DND-41 (cell line): ENCODE measurements around the gene EPB41L4B.

Experiments
- ATAC-seq: fragments of 200-7000 bp; cut with Tn5 transposase; 3 replicates; pipeline ENCODE4 v1.9.1; 2021; ENCODE audit warnings: low read depth; ENCODE audit not compliant: insufficient read depth
- DNase-seq: peaks from one replicate; pipeline ENCODE4 v3.0.0-alpha.2; 2020
- H2AFZ ChIP-seq: 2 replicates; pipeline ENCODE4 v1.6.0; 2012; ENCODE audit warnings: low read depth, low read length
- H3K27ac ChIP-seq: 2 replicates; pipeline ENCODE4 v1.5.1; 2012; ENCODE audit warnings: low read length, inconsistent platforms
- H3K27me3 ChIP-seq: fragments of 200-600 bp; sonication (generic); 2 replicates; pipeline ENCODE4 v1.6.0; 2012; ENCODE audit warnings: low read length, mild to moderate bottlenecking, inconsistent platforms; ENCODE audit not compliant: insufficient read depth, poor library complexity
- H3K36me3 ChIP-seq: 2 replicates; pipeline ENCODE4 v1.5.1; 2012; ENCODE audit warnings: low read length, inconsistent platforms; ENCODE audit not compliant: insufficient read depth
- H3K4me1 ChIP-seq: 2 replicates; pipeline ENCODE4 v1.5.1; 2012; ENCODE audit warnings: mild to moderate bottlenecking, low read length; ENCODE audit not compliant: insufficient read depth
- H3K4me2 ChIP-seq: 2 replicates; pipeline ENCODE4 v1.6.0; 2012; ENCODE audit warnings: mild to moderate bottlenecking, moderate library complexity, low read length, inconsistent platforms; ENCODE audit not compliant: insufficient read depth
- H3K4me3 ChIP-seq, 2 experiments: fragments of 200-600 bp in 1 of 2; shearing (Covaris generic) in 1 of 2; 2 replicates each; pipeline ENCODE4 v1.5.1; 2012 to 2016; ENCODE audit warnings: inconsistent platforms in 2 of 2, low read length in 2 of 2, mild to moderate bottlenecking in 2 of 2, low read depth in 1 of 2, moderate library complexity in 1 of 2
- H3K79me2 ChIP-seq: 2 replicates; pipeline ENCODE4 v1.6.0; 2012; ENCODE audit warnings: low read length, inconsistent platforms; ENCODE audit not compliant: insufficient read depth
- H3K9ac ChIP-seq: 2 replicates; pipeline ENCODE4 v1.6.0; 2012; ENCODE audit warnings: low read depth, mild to moderate bottlenecking, inconsistent platforms, low read length, moderate library complexity
- H3K9me3 ChIP-seq: 2 replicates; pipeline ENCODE4 v1.5.1; 2012; ENCODE audit warnings: low read length, moderate library complexity, mild to moderate bottlenecking, inconsistent platforms; ENCODE audit not compliant: insufficient read depth, severe bottlenecking
- H4K20me1 ChIP-seq: 2 replicates; pipeline ENCODE4 v1.6.0; 2012; ENCODE audit warnings: low read length; ENCODE audit not compliant: insufficient read depth
- EZH2 ChIP-seq: IDR thresholded peaks from 3 replicates; pipeline ENCODE4 v1.6.1; 2012; ENCODE audit warnings: borderline replicate concordance, low read depth, mild to moderate bottlenecking, moderate library complexity, low read length, inconsistent platforms; ENCODE audit not compliant: severe bottlenecking
- TF ChIP-seq, protein P1 (sequence below): IDR thresholded peaks from 2 replicates; pipeline ENCODE4 v1.5.1; 2012; ENCODE audit warnings: borderline replicate concordance, low read length, moderate library complexity, mild to moderate bottlenecking; ENCODE audit not compliant: poor library complexity, severe bottlenecking; ENCODE audit errors: extremely low read depth

The EPB41L4B gene

DNA sequence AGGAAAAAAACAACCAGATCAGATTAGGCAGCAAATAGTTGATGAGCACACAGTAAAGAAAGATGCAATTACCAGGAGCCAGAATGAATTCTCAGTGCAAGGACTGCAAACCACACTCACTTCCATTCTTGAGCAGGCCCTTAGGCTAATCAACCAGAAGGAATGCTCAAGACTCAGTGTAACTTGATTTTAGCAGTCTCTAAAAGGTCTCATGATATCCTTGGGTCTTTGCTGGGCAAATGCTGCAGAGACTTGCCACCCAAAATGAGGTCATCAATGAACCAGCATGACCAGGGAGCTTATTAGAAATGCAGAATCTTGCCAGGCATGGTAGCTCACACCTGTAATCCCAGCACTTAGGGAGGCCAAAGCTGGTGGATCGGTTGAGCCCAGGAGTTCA is 181.0 kb downstream of the EPB41L4B start:
- H2AFZ ChIP-seq, result no peak overlapping the region
- TF ChIP-seq, protein P1, sequence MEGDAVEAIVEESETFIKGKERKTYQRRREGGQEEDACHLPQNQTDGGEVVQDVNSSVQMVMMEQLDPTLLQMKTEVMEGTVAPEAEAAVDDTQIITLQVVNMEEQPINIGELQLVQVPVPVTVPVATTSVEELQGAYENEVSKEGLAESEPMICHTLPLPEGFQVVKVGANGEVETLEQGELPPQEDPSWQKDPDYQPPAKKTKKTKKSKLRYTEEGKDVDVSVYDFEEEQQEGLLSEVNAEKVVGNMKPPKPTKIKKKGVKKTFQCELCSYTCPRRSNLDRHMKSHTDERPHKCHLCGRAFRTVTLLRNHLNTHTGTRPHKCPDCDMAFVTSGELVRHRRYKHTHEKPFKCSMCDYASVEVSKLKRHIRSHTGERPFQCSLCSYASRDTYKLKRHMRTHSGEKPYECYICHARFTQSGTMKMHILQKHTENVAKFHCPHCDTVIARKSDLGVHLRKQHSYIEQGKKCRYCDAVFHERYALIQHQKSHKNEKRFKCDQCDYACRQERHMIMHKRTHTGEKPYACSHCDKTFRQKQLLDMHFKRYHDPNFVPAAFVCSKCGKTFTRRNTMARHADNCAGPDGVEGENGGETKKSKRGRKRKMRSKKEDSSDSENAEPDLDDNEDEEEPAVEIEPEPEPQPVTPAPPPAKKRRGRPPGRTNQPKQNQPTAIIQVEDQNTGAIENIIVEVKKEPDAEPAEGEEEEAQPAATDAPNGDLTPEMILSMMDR, result no peak
- TF ChIP-seq EZH2, result no peak
- H4K20me1 ChIP-seq, result no peaks in the 10 kb centered on the region
- ATAC-seq, result no peak
- H3K4me1 ChIP-seq, result no peaks in the 10 kb centered on the region
- DNase-seq, result no peak
- H3K9ac ChIP-seq, result no peak overlapping the region
- H3K79me2 ChIP-seq, result no peaks in the 10 kb centered on the region
- H3K27me3 ChIP-seq, result no peaks in the 10 kb centered on the region
- H3K4me2 ChIP-seq, result no peak overlapping the region
- no peaks in the 10 kb centered on the region for H3K36me3 ChIP-seq
- no peak overlapping the region for H3K27ac ChIP-seq
- H3K9me3 ChIP-seq, result no peaks in the 10 kb centered on the region
- no peak overlapping the region for H3K4me3 ChIP-seq

DNA sequence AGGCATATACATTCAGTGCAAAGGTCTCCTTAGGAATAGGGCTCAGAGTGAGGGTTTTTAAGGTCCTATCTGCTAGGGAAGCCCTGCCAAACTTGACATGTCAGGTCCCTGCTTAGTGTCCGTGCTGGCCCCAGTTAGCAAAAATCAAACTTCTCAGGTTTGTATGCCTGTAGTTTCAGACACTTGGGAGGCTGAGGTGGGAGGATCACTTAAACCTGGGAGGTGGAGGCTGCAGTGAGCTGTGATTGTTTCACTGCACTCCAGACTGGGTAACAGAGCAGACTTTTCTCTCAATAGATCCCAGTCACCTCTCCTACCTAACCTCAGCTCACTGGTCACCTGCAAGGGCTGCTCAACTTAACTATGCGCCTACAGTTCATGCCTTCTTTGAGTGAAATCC is 182.4 kb downstream of the EPB41L4B start:
- no peak for ATAC-seq
- no peaks in the 10 kb centered on the region for H3K27me3 ChIP-seq
- no peak overlapping the region for H3K9ac ChIP-seq
- no peak overlapping the region for H3K4me2 ChIP-seq
- no peak overlapping the region for H2AFZ ChIP-seq
- H4K20me1 ChIP-seq, result no peaks in the 10 kb centered on the region
- no peaks in the 10 kb centered on the region for H3K36me3 ChIP-seq
- no peaks in the 10 kb centered on the region for H3K9me3 ChIP-seq
- H3K4me3 ChIP-seq, result no peak overlapping the region
- no peak for DNase-seq
- no peak overlapping the region for H3K27ac ChIP-seq
- no peaks in the 10 kb centered on the region for H3K4me1 ChIP-seq
- TF ChIP-seq, protein P1, result no peak
- TF ChIP-seq EZH2, result no peak
- H3K79me2 ChIP-seq, result no peaks in the 10 kb centered on the region

DNA sequence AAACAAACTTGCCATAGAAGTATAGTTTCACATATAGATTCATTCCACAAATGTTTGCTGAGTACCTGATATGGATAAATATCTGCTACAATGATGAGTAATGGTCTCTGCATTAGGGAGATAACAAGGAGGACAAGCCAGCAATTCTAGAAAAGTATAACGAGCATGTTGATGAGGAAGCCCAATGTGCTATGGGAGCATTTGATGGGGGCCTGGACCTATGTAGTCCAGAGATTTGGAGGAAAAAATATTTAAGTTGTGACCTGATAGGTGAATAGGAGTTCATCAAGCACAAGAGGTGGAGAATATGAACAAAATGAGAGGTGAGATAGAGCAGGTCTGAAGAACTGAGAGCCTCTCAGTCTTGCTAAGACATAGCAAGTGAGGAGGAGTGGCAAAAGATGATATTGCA is 186.7 kb downstream of the EPB41L4B start:
- Histone ChIP-seq H3K27ac (no peak overlapping the region), H4K20me1 (no peaks in the 10 kb centered on the region), H3K9me3 (no peaks in the 10 kb centered on the region), H3K79me2 (no peaks in the 10 kb centered on the region), H3K9ac (no peak overlapping the region), H3K4me3 (no peak overlapping the region), H3K4me1 (0 out of 2 replicates have a peak, but pooled peaks cover 3% of the 10 kb centered on the region), H3K36me3 (no peaks in the 10 kb centered on the region), H3K27me3 (no peaks in the 10 kb centered on the region), H2AFZ (no peak overlapping the region), H3K4me2 (no peak overlapping the region)
- ATAC-seq, result no peak
- no peak for DNase-seq
- TF ChIP-seq EZH2, result no peak
- TF ChIP-seq, protein P1, result no peak

DNA sequence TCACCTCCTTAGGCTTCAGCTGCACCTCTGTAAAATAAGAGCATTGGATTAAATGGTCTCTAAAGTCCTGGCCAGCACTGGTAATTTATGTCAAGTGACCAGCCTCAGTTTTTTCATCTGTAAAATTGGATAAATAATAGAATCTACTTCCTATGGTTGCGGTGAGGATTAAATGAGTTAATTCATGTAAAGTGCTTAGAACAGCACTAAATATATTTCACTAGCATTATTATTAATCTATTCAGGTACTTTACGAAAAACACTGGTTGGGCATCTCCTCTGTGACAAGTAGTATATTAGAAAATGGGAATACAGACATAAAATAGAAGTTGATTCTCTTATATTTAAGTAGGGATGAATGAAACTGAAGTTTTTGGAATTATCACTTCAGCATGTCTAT is 187.3 kb downstream of the EPB41L4B start:
- TF ChIP-seq, protein P1, result no peak
- no peak for TF ChIP-seq EZH2
- DNase-seq (no peak), ATAC-seq (no peak)
- Histone ChIP-seq H3K27ac (no peak overlapping the region), H3K79me2 (no peaks in the 10 kb centered on the region), H3K4me2 (no peak overlapping the region), H4K20me1 (no peaks in the 10 kb centered on the region), H3K4me1 (0 out of 2 replicates have a peak, but pooled peaks cover 3% of the 10 kb centered on the region), H2AFZ (no peak overlapping the region), H3K9ac (no peak overlapping the region), H3K9me3 (no peaks in the 10 kb centered on the region), H3K4me3 (no peak overlapping the region), H3K36me3 (no peaks in the 10 kb centered on the region), H3K27me3 (no peaks in the 10 kb centered on the region)
